GM19468 (cell line): ENCODE results near the gene PLCB2.

ENCODE experiments used
- ATAC-seq: cut with Tn5 transposase; IDR thresholded peaks from one replicate; pipeline ENCODE4 v1.9.1; 2021; ENCODE audit warnings: mild to moderate bottlenecking, moderate library complexity, moderate number of reproducible peaks; ENCODE audit not compliant: unreplicated experiment; ENCODE audit errors: extremely low read depth

The PLCB2 gene

GRCh38 chr15:40328751-40329150 is 21.0 kb upstream of the PLCB2 start:
- ATAC-seq = no peak

GRCh38 chr15:40328176-40328575 is 20.4 kb upstream of the PLCB2 start:
- ATAC-seq = no peak

- ATAC-seq = no peak
Observed at GRCh38 chr15:40327457-40327856, 19.7 kb upstream of the PLCB2 start.

- no peak for ATAC-seq
Observed at GRCh38 chr15:40325700-40326099, 18.0 kb upstream of the PLCB2 start.

GRCh38 chr15:40325188-40325587 is 17.5 kb upstream of the PLCB2 start:
- no peak for ATAC-seq

GRCh38 chr15:40323953-40324937 is 16.5 kb upstream of the PLCB2 start:
- no peak for ATAC-seq

- peak; percentile 80 for ATAC-seq
Observed at GRCh38 chr15:40323239-40323952, 15.7 kb upstream of the PLCB2 start, which contains the start of gene INAFM2. Gene INAFM2 (plus strand): TSS chr15:40323692. CDS start chr15:40324056, 364 bp downstream.

- ATAC-seq = no peak
Observed at GRCh38 chr15:40322531-40323238, 14.9 kb upstream of the PLCB2 start.

GRCh38 chr15:40320931-40321371 is 13.2 kb upstream of the PLCB2 start:
- no peak for ATAC-seq

GRCh38 chr15:40320409-40320808 is 12.7 kb upstream of the PLCB2 start:
- no peak for ATAC-seq

- no peak for ATAC-seq
Observed at GRCh38 chr15:40317580-40317979, 9.8 kb upstream of the PLCB2 start.

- no peak for ATAC-seq
Observed at GRCh38 chr15:40316931-40317330, 9.2 kb upstream of the PLCB2 start.

GRCh38 chr15:40314723-40315276 is 7.1 kb upstream of the PLCB2 start:
- no peak for ATAC-seq

GRCh38 chr15:40313531-40314398 is 6.0 kb upstream of the PLCB2 start:
- ATAC-seq = no peak

GRCh38 chr15:40312370-40313158 is 4.8 kb upstream of the PLCB2 start:
- no peak for ATAC-seq

GRCh38 chr15:40310993-40311392 is 3.3 kb upstream of the PLCB2 start:
- no peak for ATAC-seq

GRCh38 chr15:40310001-40310959 is 2.5 kb upstream of the PLCB2 start:
- no peak for ATAC-seq
